AG08395 (cell line): ENCODE measurements around the gene ACSM6.
A peak's percentile ranks its signal among the peaks of the same experiment; 100 is the strongest.
"Not testable (repeated sequence)": the region's sequence is repeated elsewhere in the genome, so short reads cannot be mapped to it uniquely, and the experiment has no call there.

Experiments
- DNase-seq: peaks from one replicate; pipeline ENCODE4 v3.0.0; 2012; ENCODE audit warnings: mixed read lengths, low spot score

Gene ACSM6

GRCh38 chr10:95193944-95194343 is at the start of gene ACSM6:
TSS of gene ACSM6 (plus strand) at chr10:95194238. CDS start at chr10:95194486, 248 bp downstream.
- DNase-seq, result no peak

- no peak for DNase-seq
Measured at GRCh38 chr10:95168694-95169093, 25.3 kb upstream of the ACSM6 start.

GRCh38 chr10:95169522-95169921 is 24.5 kb upstream of the ACSM6 start:
- no peak for DNase-seq

GRCh38 chr10:95170790-95171189 is 23.2 kb upstream of the ACSM6 start:
- DNase-seq, result no peak

GRCh38 chr10:95171336-95171735 is 22.7 kb upstream of the ACSM6 start:
- no peak for DNase-seq

- no peak for DNase-seq
Measured at GRCh38 chr10:95172851-95173250, 21.2 kb upstream of the ACSM6 start.

- DNase-seq, result no peak
Measured at GRCh38 chr10:95176101-95176500, 17.9 kb upstream of the ACSM6 start.

- no peak for DNase-seq
Measured at GRCh38 chr10:95177429-95177828, 16.6 kb upstream of the ACSM6 start.

GRCh38 chr10:95178266-95178665 is 15.8 kb upstream of the ACSM6 start:
- no peak for DNase-seq

GRCh38 chr10:95178797-95179196 is 15.2 kb upstream of the ACSM6 start:
- DNase-seq, result no peak

GRCh38 chr10:95181726-95182125 is 12.3 kb upstream of the ACSM6 start:
- peak; percentile 14 for DNase-seq

- peak; percentile 91 for DNase-seq
Measured at GRCh38 chr10:95183271-95184230, 10.5 kb upstream of the ACSM6 start.

- DNase-seq, result no peak
Measured at GRCh38 chr10:95187617-95188016, 6.4 kb upstream of the ACSM6 start.

GRCh38 chr10:95188593-95188992 is 5.4 kb upstream of the ACSM6 start:
- no peak for DNase-seq

- no peak for DNase-seq
Measured at GRCh38 chr10:95196046-95196445, 2.0 kb downstream of the ACSM6 start.

GRCh38 chr10:95201736-95202135 is 7.7 kb downstream of the ACSM6 start:
- DNase-seq, result peak; percentile 66

- not testable (repeated sequence) for DNase-seq
Measured at GRCh38 chr10:95202865-95203264, 8.8 kb downstream of the ACSM6 start.

- DNase-seq, result peak; percentile 33
Measured at GRCh38 chr10:95208702-95209391, 14.8 kb downstream of the ACSM6 start.

GRCh38 chr10:95209509-95210127 is 15.6 kb downstream of the ACSM6 start:
- DNase-seq, result no peak

GRCh38 chr10:95211606-95212279 is 17.7 kb downstream of the ACSM6 start:
- DNase-seq, result peak; percentile 60

- no peak for DNase-seq
Measured at GRCh38 chr10:95214369-95214768, 20.3 kb downstream of the ACSM6 start.

- no peak for DNase-seq
Measured at GRCh38 chr10:95214793-95215192, 20.8 kb downstream of the ACSM6 start.
